Right lobe of liver (tissue), 6 donors: ENCODE results near the gene NLRP1. TPM values are rescaled to one million over a fixed set of nuclear protein-coding genes. Genes with fewer than 3 reads are reported as not detected.
A peak's percentile ranks its signal among the peaks of the same experiment; 100 is the strongest.

Experiments
- ATAC-seq, 4 donors: fragments of 200-7000 bp; cut with Tn5 transposase; one replicate each; pipeline ENCODE4 v1.9.1; 2020; ENCODE audit warnings: mild to moderate bottlenecking in 4 of 4, moderate library complexity in 4 of 4
- DNase-seq, 3 donors: peaks; one replicate each; pipeline ENCODE4 v3.0.0-alpha.2; 2020
- H3K27ac ChIP-seq, 3 donors: fragments of 200-600 bp; one replicate each; pipeline ENCODE4 v1.8.0; 2022
- H3K27me3 ChIP-seq, 2 donors: fragments of 200-600 bp; one replicate each; pipeline ENCODE4 v1.8.0; 2022
- H3K36me3 ChIP-seq, 4 donors: fragments of 200-600 bp; sonication (generic) in 1 of 4; one replicate each; pipeline versions ENCODE4 v1.5.1 to v1.8.0; 2017 to 2022; ENCODE audit warnings: control low read depth in 1 of 4
- H3K4me1 ChIP-seq, 4 donors: fragments of 200-600 bp; sonication (generic) in 1 of 4; one replicate each; pipeline versions ENCODE4 v1.5.1 to v1.8.0; 2017 to 2022; ENCODE audit warnings: control low read depth in 1 of 4
- H3K4me3 ChIP-seq, 3 donors: fragments of 200-600 bp; one replicate each; pipeline ENCODE4 v1.8.0; 2022
- H3K9me3 ChIP-seq, 4 donors: fragments of 200-600 bp; sonication (generic) in 1 of 4; one replicate each; pipeline versions ENCODE4 v1.5.1 to v1.8.0; 2017 to 2022; ENCODE audit warnings: control low read depth in 1 of 4
- POLR2A ChIP-seq: fragments of 450-650 bp; IDR thresholded peaks from one replicate; pipeline ENCODE4 v1.6.1; 2017; ENCODE audit warnings: antibody characterized with exemption, mild to moderate bottlenecking
- WGBS: methylation state at CpG from one replicate; pipeline ENCODE4 v1.1.6; 2018; ENCODE audit warnings: low coverage, low lambda C conversion rate; ENCODE audit not compliant: insufficient coverage; ENCODE audit errors: missing lambda C conversion rate; 5-methylcytosine and 5-hydroxymethylcytosine counted together
- intact Hi-C, 2 donors: fragments of 100-400 bp; cut with DNase I; formaldehyde crosslinking; loops; one replicate each; pipeline versions ENCODE4 v1.11.2 to v1.14.1; 2022
- total RNA-seq, 6 experiments: library from RNA; depleted of rRNA in 2 of 6; stranded (reverse); fragments of >200 nt in 2 of 6; fragmentation: NEBNext Ultra II Directional in 3 of 6; extraction: Animal tissue kit (Norgen Biotek cat#: 25700) in 3 of 6; gene quantifications; one replicate each; pipeline versions ENCODE4 v1.1.0 to v1.2.4, GENCODE V29; 2016 to 2023
- TF ChIP-seq, protein P1 (sequence below), 4 donors: fragments of 200-600 bp in 3 of 4; fragments of 450-650 bp in 1 of 4; IDR thresholded peaks; one replicate each; pipeline versions ENCODE4 v1.5.1 to v1.8.0; 2016 to 2022; ENCODE audit warnings: antibody characterized with exemption in 4 of 4, mild to moderate bottlenecking in 2 of 4
- donor health status: DM: no; HTN: yes; CAD: no.
- donor health status: DM: no; HTN: no; CAD: no.
- donor health status: DM: no; HTN: no; CAD: no.
- donor health status: DM: no; HTN: yes; CAD: no.
- donor health status: DM: no; HTN: yes; CAD: no.

Gene NLRP1
- total RNA-seq, 6 experiments from 2014 or later: 2.5 to 4.7 (median 3.3) TPM

DNA sequence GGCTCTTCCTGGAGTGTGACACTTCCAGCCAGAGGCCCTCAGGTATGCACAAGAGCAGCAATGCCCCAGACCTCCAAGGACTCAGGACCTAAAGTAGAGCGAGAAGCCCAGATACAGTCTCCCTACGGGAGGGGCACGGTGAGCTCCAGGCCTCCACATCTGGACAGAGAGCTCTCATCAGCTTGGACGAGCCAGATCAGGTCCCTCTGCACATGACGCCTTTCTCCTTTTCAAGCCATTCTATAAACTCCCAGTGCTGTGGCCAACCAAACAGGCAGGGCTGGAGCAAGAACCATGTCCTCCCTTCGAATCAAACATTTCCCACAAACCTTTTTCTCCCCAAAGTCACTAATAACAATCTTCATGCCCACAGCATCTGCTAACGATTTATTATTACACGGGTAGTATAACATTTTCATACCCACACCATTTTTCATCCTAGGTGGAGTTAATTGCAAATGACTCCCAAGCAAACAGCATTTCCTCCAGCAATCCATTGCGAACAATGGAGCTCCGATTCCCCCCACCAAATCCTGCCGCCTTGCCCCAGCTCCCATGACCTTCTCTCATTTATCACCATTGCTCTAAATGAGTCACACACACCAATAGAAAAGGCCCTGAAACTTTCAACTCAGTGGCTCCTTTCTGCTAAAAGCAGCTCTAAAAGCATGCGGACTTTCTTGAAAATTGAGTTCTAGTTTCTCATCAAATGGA lies 24.2 kb upstream of the NLRP1 start:
- 52% methylated on average over 7 of the region's 12 CpGs for WGBS
- DNase-seq: no peak
- no peaks in the 10 kb centered on the region for H3K27me3 ChIP-seq
- TF ChIP-seq, protein P1, sequence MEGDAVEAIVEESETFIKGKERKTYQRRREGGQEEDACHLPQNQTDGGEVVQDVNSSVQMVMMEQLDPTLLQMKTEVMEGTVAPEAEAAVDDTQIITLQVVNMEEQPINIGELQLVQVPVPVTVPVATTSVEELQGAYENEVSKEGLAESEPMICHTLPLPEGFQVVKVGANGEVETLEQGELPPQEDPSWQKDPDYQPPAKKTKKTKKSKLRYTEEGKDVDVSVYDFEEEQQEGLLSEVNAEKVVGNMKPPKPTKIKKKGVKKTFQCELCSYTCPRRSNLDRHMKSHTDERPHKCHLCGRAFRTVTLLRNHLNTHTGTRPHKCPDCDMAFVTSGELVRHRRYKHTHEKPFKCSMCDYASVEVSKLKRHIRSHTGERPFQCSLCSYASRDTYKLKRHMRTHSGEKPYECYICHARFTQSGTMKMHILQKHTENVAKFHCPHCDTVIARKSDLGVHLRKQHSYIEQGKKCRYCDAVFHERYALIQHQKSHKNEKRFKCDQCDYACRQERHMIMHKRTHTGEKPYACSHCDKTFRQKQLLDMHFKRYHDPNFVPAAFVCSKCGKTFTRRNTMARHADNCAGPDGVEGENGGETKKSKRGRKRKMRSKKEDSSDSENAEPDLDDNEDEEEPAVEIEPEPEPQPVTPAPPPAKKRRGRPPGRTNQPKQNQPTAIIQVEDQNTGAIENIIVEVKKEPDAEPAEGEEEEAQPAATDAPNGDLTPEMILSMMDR (IDR thresholded peaks at IDR 0.05): no peak
- peak in 1 of 4 donors; percentile 45 for ATAC-seq
- H3K4me1 ChIP-seq: no peaks in the 10 kb centered on the region
- no peaks in the 10 kb centered on the region for H3K36me3 ChIP-seq
- H3K4me3 ChIP-seq: no peak overlapping the region
- no peaks in the 10 kb centered on the region for H3K9me3 ChIP-seq
- intact Hi-C loops: no loop called here
- no peak overlapping the region for H3K27ac ChIP-seq

- TF ChIP-seq POLR2A: no peak
- Histone ChIP-seq H3K27ac (no peak overlapping the region), H3K27me3 (no peaks in the 10 kb centered on the region), H3K4me1 (no peaks in the 10 kb centered on the region), H3K36me3 (no peaks in the 10 kb centered on the region), H3K9me3 (no peaks in the 10 kb centered on the region), H3K4me3 (no peak overlapping the region)
- no peak for DNase-seq
- WGBS: 39% methylated on average over 3 of the region's 3 CpGs
- ATAC-seq: no peak
- intact Hi-C loops: no loop called here
Measured at GRCh38 chr17:5607946-5608345, 23.6 kb upstream of the NLRP1 start.

DNA sequence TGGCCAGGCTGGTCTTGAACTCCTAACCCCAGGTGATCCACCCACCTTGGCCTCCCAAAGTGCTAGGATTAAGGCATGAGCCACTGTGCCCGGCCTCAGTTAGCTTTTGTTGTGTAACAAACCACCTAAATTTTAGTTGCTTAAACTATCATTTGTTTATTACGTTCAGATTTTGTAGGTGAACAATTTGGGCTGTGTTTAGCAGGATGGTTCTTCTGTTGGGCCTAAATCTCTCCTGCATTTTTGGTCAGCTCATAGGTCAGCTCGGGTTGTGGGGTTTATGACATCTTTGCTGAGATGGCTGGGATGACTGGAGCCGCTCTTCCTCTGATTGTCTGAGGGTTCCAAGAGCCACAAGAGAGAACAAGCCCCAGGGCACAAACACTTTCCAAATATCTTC lies 21.1 kb upstream of the NLRP1 start:
- Histone ChIP-seq H3K4me1 (no peaks in the 10 kb centered on the region), H3K4me3 (no peak overlapping the region), H3K27me3 (no peaks in the 10 kb centered on the region), H3K9me3 (no peaks in the 10 kb centered on the region), H3K36me3 (no peaks in the 10 kb centered on the region), H3K27ac (no peak overlapping the region)
- WGBS: 57% methylated on average over 4 of the region's 4 CpGs
- DNase-seq (no peak), ATAC-seq (no peak)
- TF ChIP-seq, protein P1 (IDR thresholded peaks at IDR 0.05): no peak
- TF ChIP-seq POLR2A: no peak
- intact Hi-C loops: no loop called here

DNA sequence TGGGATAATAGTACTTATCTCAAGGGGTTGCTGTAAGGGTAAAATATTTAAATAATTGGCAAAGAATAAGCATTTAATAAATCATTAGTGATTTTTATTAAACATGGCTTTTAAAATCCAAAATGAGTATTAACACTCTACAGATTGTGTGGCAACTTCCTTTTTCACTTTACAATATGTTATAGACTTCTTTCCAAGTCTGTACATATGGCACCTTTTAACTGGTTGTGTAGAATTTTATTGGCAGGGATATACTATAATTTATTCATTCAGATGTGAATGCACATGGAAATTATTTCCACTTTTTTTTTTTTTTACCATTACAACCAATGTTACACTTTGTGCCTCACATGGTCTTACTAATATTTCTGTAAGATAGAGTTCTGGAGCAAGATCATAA lies 15.7 kb upstream of the NLRP1 start:
- TF ChIP-seq POLR2A: no peak
- TF ChIP-seq, protein P1 (IDR thresholded peaks at IDR 0.05): no peak
- Histone ChIP-seq H3K36me3 (no peaks in the 10 kb centered on the region), H3K27me3 (no peaks in the 10 kb centered on the region), H3K4me3 (no peak overlapping the region), H3K27ac (no peak overlapping the region), H3K9me3 (no peaks in the 10 kb centered on the region), H3K4me1 (no peaks in the 10 kb centered on the region)
- intact Hi-C loops: no loop called here
- ATAC-seq (no peak), DNase-seq (no peak)

- whole genome bisulfite sequencing: 30% methylated on average over 6 of the region's 6 CpGs
- ATAC-seq (no peak), DNase-seq (no peak)
- no peak overlapping the region for H3K4me3 ChIP-seq
- no peaks in the 10 kb centered on the region for H3K36me3 ChIP-seq
- H3K27me3 ChIP-seq: no peaks in the 10 kb centered on the region
- TF ChIP-seq, protein P1 (IDR thresholded peaks at IDR 0.05): no peak
- no peak for TF ChIP-seq POLR2A
- H3K27ac ChIP-seq: no peak overlapping the region
- intact Hi-C loops: loop anchor here in 1 of 2 donors (5.0 kb wide), 1 partner anchor 824 kb away; no protein-coding TSS in a partner anchor
- H3K9me3 ChIP-seq: no peaks in the 10 kb centered on the region
- H3K4me1 ChIP-seq: no peaks in the 10 kb centered on the region
Measured at GRCh38 chr17:5598457-5598856, 14.1 kb upstream of the NLRP1 start.
